ENCODE results near the gene FGF2.
"Not testable (repeated sequence)": the region's sequence is repeated elsewhere in the genome, so short reads cannot be mapped to it uniquely, and the experiment has no call there.

The FGF2 gene

DNA sequence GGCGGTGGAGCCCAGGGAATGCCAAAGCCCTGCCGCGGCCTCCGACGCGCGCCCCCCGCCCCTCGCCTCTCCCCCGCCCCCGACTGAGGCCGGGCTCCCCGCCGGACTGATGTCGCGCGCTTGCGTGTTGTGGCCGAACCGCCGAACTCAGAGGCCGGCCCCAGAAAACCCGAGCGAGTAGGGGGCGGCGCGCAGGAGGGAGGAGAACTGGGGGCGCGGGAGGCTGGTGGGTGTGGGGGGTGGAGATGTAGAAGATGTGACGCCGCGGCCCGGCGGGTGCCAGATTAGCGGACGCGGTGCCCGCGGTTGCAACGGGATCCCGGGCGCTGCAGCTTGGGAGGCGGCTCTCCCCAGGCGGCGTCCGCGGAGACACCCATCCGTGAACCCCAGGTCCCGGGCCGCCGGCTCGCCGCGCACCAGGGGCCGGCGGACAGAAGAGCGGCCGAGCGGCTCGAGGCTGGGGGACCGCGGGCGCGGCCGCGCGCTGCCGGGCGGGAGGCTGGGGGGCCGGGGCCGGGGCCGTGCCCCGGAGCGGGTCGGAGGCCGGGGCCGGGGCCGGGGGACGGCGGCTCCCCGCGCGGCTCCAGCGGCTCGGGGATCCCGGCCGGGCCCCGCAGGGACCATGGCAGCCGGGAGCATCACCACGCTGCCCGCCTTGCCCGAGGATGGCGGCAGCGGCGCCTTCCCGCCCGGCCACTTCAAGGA, at the start of gene FGF2:
FGF2 (plus strand) TSS at position 279 of the 705 bp plus-strand sequence; CDS start at position 623, 344 bp downstream.
- DNase-seq (ENCODE audit: low read depth in 2 of 2): peak in 1 of 2 donors; percentile 20

DNA sequence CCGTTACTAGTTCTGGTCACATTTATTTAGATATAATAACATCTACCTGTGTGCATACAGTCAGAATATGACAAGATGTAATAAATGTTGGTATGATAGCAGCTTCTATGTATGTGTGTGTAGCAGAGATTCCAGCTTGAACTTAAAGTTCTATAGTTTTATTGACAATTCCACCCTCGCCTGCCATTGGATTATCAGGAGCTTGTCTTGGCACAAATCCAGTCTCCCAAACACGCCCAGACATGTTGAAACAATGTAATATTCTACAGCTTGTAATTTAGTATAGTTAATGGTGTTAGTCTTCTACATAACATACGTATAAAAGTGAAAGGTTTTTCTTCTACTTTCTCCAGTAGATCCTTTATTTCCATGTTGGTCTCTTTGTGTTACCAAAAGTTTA, 49.7 kb upstream of the FGF2 start:
- DNase-seq (ENCODE audit: low read depth in 2 of 2): no peak

DNA sequence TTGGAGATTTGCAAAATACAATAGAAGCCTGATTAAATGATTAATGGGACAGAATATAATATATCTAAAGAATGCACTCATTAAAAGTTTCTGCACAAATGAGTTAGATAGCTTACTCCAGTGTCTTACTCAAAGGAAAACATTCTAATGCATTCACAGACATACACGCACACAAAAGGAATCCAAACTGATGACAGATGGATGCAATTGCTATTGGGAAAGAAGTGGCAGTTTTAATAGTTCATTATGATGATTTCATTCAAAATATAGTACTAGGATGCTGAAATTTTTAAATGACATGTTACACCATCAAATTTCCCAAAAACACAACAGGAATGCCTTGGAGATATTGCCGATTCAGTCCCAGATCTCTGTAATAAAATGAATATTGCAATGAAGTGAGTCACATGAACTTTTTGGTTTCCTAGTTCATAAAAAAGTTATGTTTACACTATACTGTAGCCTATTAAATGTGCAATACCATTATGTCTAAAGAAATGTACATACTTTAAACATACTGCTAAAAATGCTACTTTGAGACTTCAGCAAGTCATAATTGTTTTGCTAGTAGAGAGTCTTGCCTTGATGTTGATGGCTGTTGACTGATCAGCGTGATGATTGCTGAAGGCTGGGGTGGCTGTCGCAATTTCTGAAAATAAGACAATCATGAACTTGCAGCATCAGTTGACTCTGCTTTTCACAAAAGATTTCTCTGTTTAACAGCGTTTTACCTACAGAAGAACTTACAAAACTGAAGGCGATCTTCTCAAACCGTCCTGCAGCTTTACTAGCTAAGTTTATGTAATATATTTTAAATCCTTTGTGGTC, 48.6 kb upstream of the FGF2 start:
- no peak for DNase-seq (ENCODE audit: low read depth in 2 of 2)

DNA sequence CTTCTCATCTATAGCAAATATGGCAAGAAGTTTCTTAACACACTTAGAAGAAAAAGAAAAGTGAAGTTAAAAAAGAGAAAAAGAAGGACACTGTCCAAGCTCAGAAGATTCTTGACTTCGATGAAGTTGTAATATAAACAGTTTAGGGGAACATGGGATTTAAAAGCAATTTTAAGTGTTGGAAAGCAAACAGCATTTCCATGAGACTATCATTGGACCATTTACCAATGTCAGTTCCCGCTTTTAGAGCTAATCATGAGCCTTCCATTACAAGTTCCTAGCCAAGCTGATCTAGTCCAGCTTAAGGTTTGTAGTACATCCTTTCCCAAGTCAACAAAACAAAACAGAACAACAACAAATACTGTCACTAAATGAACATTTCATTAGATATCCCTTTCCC, 45.1 kb upstream of the FGF2 start:
- no peak for DNase-seq (ENCODE audit: low read depth in 2 of 2)

DNA sequence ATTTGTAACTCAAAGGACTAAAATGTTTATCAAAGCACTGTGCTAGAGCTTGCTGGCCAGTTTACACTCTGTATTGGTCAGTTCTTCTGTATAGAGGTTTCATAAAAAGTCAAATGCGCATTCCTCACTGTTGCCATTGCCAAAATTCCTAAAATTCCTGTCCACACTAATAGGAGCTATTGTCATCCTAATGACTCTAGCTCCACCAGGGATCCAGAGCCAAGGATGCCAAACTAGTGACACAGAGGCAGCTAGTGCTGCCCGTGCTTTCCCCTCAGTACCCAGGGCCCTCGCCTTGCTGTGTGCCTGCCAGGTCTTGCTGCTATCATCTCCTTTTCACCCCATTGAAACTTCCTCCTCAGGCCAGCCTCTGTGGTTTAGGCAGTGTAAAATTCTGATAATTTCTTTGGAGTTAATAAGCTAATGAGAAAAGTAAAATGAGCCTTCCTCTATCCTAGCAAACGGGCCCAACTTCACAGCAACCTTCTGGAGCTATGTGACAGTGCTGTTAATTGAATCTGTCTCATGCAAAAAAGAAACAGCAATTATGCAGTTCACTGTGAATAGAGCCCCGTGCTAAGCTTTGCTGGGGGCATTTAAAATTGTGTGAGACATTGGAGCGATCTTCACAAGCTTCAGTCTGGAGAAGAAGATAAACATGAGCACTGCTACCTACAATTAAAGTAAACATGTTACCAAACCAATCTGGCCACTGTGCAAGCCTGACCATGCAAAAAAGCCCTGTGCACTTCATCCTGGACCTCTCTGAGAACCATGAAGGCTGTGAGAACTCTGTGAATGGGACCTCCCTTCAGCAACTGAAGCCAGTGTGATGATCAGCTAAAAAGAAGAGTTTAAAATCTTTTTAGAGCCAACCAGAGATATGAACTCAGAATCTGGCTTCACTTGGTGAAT, 43.1 kb upstream of the FGF2 start:
- no peak for DNase-seq (ENCODE audit: low read depth in 2 of 2)

DNA sequence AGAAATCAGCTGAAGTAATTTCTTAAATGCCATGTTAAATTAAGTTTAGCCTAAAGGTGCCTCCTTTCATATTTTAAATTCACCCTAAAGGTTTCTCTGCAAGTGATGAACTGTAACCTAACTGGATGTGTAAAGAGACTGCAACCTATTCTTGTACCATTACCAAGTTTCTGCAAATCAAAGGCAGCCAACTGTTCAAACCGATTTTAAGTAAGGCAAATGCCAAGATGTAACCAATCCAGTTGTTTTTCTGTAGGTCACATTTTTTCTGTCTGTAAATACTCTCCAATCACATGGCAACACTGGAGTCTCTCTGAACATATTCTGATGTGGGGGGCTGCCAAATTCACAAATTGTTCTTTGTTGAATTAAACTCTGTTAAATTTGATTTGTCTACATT, 42.4 kb upstream of the FGF2 start:
- DNase-seq (ENCODE audit: low read depth in 2 of 2): no peak

DNA sequence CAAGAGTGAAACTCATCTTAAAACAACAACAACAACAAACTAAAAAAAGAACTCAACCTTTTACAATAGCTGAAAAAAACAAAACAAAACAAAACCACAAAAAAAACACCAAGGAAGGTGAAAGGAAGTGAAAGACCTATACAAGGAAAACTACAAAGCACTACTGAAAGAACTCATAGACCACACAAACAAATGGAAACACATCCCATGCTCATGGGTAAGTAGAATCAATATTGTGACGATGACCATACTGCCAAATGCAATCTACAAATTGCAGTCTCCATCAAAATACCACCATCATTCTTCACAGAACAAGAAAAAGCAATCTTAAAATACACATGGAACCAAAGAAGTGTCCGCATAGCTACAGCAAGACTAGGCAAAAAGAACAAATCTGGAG, 41.5 kb upstream of the FGF2 start:
- no peak for DNase-seq (ENCODE audit: low read depth in 2 of 2)

DNA sequence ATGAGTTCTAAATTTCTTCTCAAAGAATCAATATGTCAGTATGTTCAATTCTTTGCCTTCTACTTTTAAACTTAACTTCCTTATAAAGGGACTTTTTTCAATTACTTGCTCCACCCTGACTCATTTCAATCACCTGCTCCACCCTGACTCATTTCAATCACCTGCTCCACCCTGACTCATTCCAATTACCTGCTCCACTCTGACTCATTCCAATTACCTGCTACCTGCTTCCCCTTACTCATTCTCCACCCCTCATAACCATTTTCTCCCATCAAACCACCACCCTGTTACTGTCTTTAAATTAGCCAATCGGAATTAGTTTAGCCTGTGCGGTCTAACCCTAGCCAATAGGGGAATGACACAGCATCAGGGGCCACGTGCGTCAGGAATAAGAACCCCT, 40.3 kb upstream of the FGF2 start:
- not testable (repeated sequence) for DNase-seq (ENCODE audit: low read depth in 2 of 2)

DNA sequence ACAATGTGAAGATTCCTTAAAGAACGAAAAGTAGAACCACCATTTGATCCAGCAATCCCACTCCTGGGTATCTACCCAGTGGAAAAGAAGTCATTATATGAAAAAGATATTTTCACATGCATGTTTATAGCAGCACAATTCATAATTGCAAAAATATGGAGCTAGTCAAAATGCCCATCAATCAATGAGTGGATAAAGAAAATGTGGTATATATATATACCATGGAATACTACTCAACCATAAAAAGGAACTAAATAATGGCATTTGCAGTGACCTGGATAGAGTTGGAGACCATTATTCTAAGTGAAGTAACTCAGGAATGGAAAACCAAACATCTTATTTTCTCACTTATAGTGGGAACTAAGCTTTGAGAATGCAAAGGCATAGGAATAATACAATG, 39.7 kb upstream of the FGF2 start:
- DNase-seq (ENCODE audit: low read depth in 2 of 2): not testable (repeated sequence)

DNA sequence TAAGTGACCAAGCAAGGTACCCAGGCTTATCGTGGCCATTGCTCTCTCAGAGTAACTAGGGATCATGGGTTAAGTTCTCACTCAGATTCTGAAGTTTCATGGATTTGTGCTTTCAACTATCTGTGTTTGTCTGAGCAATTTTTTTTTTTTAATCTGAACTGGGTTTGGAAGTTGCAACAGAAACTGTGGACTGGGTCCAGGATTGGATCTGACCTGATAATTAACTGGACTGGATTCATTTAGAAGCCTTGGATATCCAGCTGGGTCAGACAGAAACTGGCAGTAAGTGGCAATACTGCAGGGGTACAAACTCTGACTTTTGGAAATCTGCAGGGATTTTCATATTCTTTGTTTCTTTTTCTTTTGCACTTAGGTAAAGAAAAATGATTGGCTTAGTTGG, 38.7 kb upstream of the FGF2 start:
- no peak for DNase-seq (ENCODE audit: low read depth in 2 of 2)

DNA sequence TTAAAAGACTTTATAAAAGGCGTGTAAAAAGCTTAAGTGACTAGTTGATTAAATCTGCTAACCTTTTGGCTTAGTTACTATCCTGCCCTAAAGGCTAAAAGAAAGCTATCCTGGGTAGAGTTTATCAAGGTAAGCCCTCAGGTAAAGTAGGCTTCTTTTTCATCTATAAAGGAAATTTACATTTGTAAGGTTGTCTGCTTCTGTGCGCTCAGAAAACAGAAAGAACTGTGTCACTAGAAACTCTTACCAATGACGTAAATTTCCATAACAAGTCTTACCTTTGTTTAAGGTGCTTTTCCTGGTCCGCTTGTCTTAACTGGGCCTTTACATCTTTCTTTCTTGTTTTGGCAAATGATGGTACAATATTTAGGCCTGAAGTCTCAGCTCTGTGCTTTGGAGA, 37.7 kb upstream of the FGF2 start:
- no peak for DNase-seq (ENCODE audit: low read depth in 2 of 2)

DNA sequence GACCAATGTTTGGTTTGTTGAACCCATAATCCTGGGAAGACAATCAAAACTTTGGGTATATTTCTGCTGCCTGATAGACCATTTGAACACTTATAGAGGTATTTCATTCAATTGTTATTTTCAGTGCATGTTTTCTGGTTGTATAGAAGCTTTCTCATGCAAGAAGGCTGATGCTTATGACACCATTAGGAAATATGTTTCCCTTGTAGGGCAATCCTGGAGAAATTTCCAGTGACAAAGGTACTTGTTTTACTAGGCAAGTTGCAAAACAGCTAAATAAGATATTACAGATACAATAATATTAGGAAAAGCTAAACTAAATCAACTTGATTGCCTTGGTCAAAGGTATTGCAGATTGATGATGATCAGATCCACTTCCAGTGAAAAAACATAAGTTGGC, 32.8 kb upstream of the FGF2 start:
- no peak for DNase-seq (ENCODE audit: low read depth in 2 of 2)

DNA sequence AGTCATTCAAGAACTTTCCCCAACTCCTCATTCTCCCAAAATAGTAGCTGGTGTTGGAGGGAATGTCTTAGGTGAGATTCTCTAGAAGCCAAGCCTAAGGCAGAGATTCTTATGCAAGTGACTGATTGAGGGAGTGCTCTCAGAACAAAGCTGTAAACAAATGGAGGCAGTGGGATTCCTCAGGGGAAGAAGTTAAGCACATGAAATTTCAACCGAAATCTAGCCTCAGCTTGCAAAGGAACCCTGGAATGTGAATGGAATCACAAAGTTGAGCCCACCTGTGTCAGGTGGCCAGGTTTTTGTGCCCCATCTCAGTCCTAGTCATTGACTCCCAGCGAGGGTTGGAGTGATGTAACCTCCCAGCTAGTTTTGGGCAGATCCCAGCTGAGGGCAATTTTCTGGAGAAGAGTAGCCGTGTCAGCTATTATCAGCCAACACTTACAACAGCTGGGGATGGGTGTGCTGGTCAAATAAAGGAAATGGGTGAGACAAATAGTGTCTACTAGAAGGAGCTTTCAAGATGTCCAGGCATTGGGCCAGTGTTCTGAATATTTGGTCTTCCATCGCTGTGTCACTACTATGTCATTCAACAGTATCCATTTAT, 29.7 kb upstream of the FGF2 start:
- no peak for DNase-seq (ENCODE audit: low read depth in 2 of 2)

DNA sequence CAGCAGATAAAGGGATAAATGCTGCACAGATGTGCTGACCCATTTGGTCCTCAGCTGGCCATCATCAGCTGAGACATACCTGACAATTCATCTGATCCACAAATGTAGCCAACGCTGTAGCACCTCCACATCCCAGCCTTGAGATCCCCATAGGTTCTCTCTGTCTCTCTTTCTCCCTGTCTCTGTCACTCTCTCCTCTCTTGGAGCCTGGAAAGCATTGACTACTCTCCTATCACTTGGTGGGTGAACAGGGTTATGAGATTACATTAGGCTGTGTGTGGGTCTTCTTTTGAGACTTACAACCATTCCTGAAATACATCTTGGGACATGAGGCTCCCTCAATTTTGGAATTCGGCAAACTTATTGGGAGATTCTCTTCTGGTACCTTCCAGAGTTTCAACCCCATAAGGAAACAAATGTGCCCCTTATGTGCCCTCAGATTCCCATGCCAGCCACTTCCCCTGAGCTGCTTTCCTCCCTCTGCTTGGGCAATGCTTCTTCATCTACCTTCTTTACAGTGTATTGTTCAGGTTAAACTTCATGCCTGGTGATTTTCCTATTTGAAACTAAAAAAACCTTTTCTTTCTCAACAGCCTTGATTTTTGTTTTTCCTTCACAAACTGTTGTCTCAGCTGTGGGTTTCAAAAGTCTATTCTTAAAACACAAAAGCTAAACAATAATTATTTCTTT, 29.1 kb upstream of the FGF2 start:
- no peak for DNase-seq (ENCODE audit: low read depth in 2 of 2)

DNA sequence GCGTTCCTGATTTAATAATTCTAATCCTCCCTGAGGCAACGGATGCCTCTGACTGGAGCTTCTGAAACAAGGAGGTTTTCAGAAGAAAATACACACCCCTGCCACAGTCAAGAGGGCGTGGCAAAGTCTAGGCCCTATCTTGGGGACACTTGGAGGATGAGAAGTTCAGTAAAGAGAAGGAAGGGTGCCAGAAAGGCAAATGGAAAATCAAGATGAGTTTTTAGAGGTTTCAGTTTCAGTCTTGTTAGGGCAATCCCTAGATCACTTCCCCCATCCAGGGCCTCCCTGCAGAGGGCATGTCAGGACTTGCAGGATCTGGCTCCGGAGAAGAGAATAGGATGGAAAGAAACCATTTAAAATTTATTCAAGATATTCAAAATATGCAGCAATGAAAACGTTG, 28.5 kb upstream of the FGF2 start:
- DNase-seq (ENCODE audit: low read depth in 2 of 2): no peak

DNA sequence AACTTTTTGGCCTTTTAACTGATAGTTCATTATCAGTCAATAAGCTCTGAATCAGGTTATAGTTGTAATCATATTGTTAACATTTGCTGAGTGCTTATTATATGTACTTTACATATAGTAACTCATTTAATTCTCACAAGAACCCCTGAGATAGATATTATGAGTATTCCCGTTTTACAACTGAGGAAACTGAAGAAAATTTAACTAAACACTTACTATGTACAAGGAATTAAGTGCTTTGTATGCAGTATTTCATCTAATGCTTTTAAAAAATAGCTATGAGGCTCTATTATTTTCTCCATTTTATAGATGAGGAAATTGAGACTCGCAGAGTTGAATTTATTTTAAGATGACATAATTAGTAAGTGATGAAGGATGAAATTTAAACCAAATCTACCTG, 27.7 kb upstream of the FGF2 start:
- no peak for DNase-seq (ENCODE audit: low read depth in 2 of 2)

DNA sequence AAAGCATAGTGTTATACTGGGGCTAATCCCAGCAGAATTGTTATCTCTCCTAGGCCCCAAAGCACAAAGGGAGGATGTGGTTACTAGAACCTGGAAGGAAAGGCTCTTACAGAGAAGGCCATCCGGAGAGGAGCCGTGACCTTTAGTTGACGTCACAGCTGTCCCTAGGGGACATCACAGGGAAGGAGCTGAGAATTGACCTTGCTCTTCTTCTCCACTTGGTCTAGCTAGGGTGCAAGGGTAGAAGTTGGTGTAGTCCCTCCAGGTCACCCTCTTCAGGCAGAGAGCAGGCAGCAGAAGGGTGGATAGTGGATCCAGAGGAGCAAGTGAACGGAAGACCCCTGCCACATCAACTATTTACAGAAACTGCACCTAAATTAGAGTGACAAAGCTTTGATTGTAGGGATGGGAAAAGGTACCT, 22.8 kb upstream of the FGF2 start:
- DNase-seq (ENCODE audit: low read depth in 2 of 2): no peak

DNA sequence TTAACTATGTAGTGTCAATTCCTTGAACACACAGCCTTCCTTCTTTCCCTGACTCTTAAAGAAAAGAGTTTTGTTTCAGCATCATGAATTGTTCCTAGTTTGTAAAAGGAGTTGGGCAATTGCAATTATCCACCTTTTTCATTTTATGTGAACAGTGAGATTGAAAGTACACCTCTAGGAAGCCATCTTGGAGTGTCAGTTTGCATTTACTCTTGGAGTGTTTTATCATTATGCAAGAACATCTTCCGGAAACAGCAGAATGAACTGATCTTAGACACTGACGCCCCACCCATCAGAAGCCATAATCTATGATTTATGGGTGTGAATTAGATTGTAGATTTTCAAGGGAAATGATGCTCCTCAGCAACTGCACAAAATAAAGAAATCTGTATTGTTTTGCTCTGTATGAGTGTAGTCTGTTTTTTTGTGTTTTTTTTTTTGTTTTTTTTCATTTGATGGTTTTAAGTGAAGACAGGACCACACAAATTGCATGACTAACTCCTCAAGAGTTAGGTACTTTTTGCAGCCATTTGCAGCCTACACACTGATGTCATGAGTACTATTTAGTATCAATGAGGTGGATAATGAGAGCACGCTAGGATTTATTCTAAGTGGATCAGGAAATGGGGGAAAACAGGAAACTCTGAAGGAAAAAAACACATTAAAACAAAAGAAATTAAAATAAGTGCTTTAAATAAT, 19.5 kb upstream of the FGF2 start:
- DNase-seq (ENCODE audit: low read depth in 2 of 2): no peak

DNA sequence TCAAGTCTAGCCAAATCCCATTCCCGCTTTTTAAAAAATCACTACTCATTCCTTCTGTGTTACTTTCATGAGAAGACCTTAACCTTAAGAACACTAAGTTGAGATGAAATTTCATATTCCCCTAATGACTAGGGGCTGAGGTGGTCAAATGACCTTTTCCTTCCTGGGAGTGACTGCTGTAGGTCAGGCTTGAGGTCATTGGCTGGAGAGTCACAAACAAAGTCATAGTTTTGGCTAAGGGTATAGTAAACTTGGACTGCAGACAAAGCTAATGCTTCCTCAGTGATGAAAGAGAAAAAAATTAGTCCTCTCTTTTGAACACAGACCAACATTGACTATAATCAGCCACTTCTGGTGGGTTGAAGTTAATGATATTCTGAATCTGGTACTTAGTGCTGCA, 16.0 kb upstream of the FGF2 start:
- no peak for DNase-seq (ENCODE audit: low read depth in 2 of 2)

DNA sequence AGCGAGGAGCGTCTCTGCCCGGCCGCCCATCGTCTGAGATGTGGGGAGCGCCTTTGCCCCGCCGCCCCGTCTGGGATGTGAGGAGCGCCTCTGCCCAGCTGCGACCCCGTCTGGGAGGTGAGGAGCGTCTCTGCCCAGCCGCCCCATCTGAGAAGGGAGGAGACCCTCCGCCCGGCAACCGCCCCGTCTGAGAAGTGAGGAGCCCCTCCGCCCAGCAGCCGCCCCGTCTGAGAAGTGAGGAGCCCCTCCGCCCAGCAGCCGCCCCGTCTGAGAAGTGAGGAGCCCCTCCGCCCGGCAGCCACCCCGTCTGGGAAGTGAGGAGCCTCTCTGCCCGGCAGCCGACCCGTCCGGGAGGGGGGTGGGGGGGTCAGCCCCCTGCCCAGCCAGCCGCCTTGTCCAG, 14.8 kb upstream of the FGF2 start:
- not testable (repeated sequence) for DNase-seq (ENCODE audit: low read depth in 2 of 2)

DNA sequence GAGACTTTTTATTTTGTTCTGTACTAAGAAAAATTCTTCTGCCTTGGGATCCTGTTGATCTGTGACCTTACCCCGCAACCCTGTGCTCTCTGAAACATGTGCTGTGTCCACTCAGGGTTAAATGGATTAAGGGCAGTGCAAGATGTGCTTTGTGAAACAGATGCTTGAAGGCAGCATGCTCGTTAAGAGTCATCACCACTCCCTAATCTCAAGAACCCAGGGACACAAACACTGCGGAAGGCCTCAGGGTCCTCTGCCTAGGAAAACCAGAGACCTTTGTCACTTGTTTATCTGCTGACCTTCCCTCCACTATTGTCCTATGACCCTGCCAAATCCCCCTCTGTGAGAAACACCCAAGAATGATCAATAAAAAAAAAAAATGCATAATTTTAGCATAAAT, 13.8 kb upstream of the FGF2 start:
- DNase-seq (ENCODE audit: low read depth in 2 of 2): not testable (repeated sequence)

Measured in stimulated activated CD4-positive, alpha-beta T cell treated with anti-CD3 and anti-CD28 coated beads, Interleukin-4, amount 100 ng/mL, for 48 hours (primary cell).